Uterus (tissue), 2 donors: Measurements from ENCODE around the gene TM9SF1.

ENCODE experiments used
- POLR2A ChIP-seq, 2 donors: fragments of 450-650 bp; IDR thresholded peaks; one replicate each; pipeline ENCODE4 v1.6.1; 2016; ENCODE audit warnings: antibody characterized with exemption in 2 of 2, mild to moderate bottlenecking in 1 of 2, moderate library complexity in 1 of 2
- TF ChIP-seq, protein P1 (sequence below), 4 experiments: fragments of 200-600 bp in 2 of 4; fragments of 450-650 bp in 2 of 4; sonication (generic) in 2 of 4; IDR thresholded peaks; one replicate each; pipeline ENCODE4 v1.5.1; 2016 to 2019; ENCODE audit warnings: antibody characterized with exemption in 4 of 4, mild to moderate bottlenecking in 2 of 4, moderate library complexity in 1 of 4

DNA sequence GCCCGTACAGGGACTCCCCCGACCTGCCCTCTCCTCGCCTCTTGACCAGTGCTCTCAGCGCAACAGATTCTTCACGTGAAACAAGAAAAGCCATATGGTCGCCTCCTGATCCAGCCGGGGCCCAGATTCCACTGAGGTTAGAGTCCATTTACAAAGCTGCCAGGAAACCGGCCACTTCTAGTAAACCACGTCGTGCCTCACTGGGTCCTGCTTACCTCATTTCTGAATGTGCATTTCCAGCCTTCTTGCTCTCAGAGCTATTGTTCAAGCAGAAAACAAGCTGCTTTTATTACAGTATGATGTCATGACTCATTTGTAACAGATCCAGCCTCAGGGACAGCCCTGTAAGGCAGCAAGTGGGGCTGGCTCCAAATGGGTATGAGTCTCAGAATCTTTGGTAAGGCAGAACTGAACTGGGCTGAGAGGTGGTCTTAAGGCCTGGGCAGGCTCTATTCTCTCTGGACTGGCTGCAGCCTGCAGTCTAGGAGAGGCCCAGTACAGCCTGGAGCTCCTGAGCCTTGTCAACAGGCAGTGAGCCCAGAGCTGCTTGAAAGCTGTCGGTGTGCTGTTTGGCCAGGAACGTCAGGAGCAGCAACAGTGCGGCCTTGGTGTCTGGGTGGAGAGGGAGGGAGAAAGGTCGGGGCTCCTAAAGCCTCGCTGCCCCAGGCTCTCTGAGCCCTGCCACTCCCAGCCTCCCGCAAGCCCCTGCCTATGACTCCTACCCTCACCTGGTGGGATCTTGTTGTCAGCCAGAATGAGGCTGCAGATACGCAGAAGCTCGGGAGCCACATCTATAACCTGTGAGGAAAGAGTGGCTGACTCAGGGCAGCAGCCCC, 15.1 kb downstream of the TM9SF1 start:
- TF ChIP-seq, protein P1, sequence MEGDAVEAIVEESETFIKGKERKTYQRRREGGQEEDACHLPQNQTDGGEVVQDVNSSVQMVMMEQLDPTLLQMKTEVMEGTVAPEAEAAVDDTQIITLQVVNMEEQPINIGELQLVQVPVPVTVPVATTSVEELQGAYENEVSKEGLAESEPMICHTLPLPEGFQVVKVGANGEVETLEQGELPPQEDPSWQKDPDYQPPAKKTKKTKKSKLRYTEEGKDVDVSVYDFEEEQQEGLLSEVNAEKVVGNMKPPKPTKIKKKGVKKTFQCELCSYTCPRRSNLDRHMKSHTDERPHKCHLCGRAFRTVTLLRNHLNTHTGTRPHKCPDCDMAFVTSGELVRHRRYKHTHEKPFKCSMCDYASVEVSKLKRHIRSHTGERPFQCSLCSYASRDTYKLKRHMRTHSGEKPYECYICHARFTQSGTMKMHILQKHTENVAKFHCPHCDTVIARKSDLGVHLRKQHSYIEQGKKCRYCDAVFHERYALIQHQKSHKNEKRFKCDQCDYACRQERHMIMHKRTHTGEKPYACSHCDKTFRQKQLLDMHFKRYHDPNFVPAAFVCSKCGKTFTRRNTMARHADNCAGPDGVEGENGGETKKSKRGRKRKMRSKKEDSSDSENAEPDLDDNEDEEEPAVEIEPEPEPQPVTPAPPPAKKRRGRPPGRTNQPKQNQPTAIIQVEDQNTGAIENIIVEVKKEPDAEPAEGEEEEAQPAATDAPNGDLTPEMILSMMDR (IDR thresholded peaks at IDR 0.05) = no peak
- no peak for TF ChIP-seq POLR2A (IDR thresholded peaks at IDR 0.05)
